ENCODE measurements around the gene RBM23. TPM values are rescaled to one million over a fixed set of nuclear protein-coding genes. Genes with fewer than 3 reads are reported as not detected.

The RBM23 gene
- total and polyA plus RNA-seq, 2 donors (not counting 3 experiments of a cell fraction or from before 2014, with no cell fraction given): 67.7 to 68.9 TPM

- POLR2A ChIA-PET: interaction anchor here (1.4 kb wide), 1 partner anchor 61 kb away, joined by 3 read pairs; no protein-coding TSS in a partner anchor
- H4K20me1 ChIP-seq (replicated peaks; ENCODE audit: control insufficient read depth, extremely low read depth, insufficient read depth, low read length): no peaks in the 10 kb centered on the region
Observed at GRCh38 chr14:22883173-22883976, 35.6 kb downstream of the RBM23 start, which contains the start of gene REM2. TSS of gene REM2 (plus strand) at chr14:22883222. CDS start at chr14:22883288, 66 bp downstream.

More at GRCh38 chr14:22883173-22883976, 35.6 kb downstream of the RBM23 start, which contains the start of gene REM2:
- Histone ChIP-seq H3K4me2 (ENCODE audit: insufficient read depth, low read length) (no peak within 1 kb of the TSS), H3K27ac (ENCODE audit: insufficient read depth, low read depth, low read length) (no peak within 1 kb of the TSS), H3K9me3 (replicated peaks; ENCODE audit: control insufficient read depth, insufficient read depth, low read length) (no peaks in the 10 kb centered on the region), H3K27me3 (ENCODE audit: control insufficient read depth in 2 of 2, insufficient read depth in 2 of 2, low read length in 2 of 2) (no peaks in the 10 kb centered on the region), H2AFZ (ENCODE audit: low read depth, low read length) (no peak within 1 kb of the TSS), H3K79me2 (ENCODE audit: control insufficient read depth, insufficient read depth, low read length) (no peaks in the 10 kb centered on the region), H3K9ac (replicated peaks; ENCODE audit: extremely low read depth, insufficient read depth, low read length) (no peak within 1 kb of the TSS), H3K36me3 (ENCODE audit: control insufficient read depth in 2 of 2, extremely low read depth in 1 of 2, insufficient read depth in 2 of 2, low read length in 2 of 2) (peaks cover 0 to 4% of the 10 kb centered on the region in 2 experiments), H3K9me1 (replicated peaks; ENCODE audit: control insufficient read depth, extremely low read depth, insufficient read depth, low read length) (no peaks in the 10 kb centered on the region), H3K4me3 (replicated peaks in 1 of 3; ENCODE audit: insufficient read depth in 1 of 3, low read depth in 1 of 3, low read length in 3 of 3) (no peak within 1 kb of the TSS), H3K4me1 (ENCODE audit: control insufficient read depth, extremely low read depth, insufficient read depth, low read length) (no peaks in the 10 kb centered on the region)
- intact Hi-C loops (cut with micrococcal nuclease) (no loop called here), dilution Hi-C loops (cut with MboI; ENCODE audit: extremely low pct_ligation_motif_present, low sequenced_read_pairs) (no loop called here)
- TF ChIP-seq MAX (IDR thresholded peaks at IDR 0.05; ENCODE audit: insufficient read depth, insufficient read length): no peak
- no peak for TF ChIP-seq GATA2 (IDR thresholded peaks at IDR 0.05; ENCODE audit: insufficient read depth, insufficient read length, low read depth, low read length)
- no peak for TF ChIP-seq POLR2A (IDR thresholded peaks at IDR 0.05; ENCODE audit: low read depth, low read length)
- TF ChIP-seq MYC (IDR thresholded peaks at IDR 0.05; ENCODE audit: low read depth, low read length): no peak
- no peak for TF ChIP-seq FOS (IDR thresholded peaks at IDR 0.05; ENCODE audit: borderline replicate concordance, insufficient read depth, low read length)
- no peak for TF ChIP-seq POLR2AphosphoS5 (IDR thresholded peaks at IDR 0.05; ENCODE audit: insufficient read depth, low read depth, low read length)
- TF ChIP-seq CTCF (IDR thresholded peaks at IDR 0.05; ENCODE audit: extremely low read depth in 1 of 2, insufficient read depth in 1 of 2, low read depth in 1 of 2, low read length in 2 of 2): no peak
- FAIRE-seq (no peak), DNase-seq (ENCODE audit: low read depth, low spot score) (no peak)
- CTCF ChIA-PET: interaction anchor here (0.9 to 11.4 kb wide), 5 partner anchors 10 to 324 kb away, joined by 3 to 80 read pairs (median 14); partner anchors contain the start of gene LRP10
- no TSS peak for BruUV-seq (replicated peaks)

All from endothelial cell of umbilical vein (primary cell).